RKO (cell line): ENCODE measurements around the gene DDX19B.
A peak's percentile ranks its signal among the peaks of the same experiment; 100 is the strongest.
"Not testable (repeated sequence)": the region's sequence is repeated elsewhere in the genome, so short reads cannot be mapped to it uniquely, and the experiment has no call there.

Experiments used
- DNase-seq: peaks from one replicate; pipeline ENCODE4 v3.0.0-alpha.2; 2016; ENCODE audit warnings: low spot score

Gene DDX19B

DNA sequence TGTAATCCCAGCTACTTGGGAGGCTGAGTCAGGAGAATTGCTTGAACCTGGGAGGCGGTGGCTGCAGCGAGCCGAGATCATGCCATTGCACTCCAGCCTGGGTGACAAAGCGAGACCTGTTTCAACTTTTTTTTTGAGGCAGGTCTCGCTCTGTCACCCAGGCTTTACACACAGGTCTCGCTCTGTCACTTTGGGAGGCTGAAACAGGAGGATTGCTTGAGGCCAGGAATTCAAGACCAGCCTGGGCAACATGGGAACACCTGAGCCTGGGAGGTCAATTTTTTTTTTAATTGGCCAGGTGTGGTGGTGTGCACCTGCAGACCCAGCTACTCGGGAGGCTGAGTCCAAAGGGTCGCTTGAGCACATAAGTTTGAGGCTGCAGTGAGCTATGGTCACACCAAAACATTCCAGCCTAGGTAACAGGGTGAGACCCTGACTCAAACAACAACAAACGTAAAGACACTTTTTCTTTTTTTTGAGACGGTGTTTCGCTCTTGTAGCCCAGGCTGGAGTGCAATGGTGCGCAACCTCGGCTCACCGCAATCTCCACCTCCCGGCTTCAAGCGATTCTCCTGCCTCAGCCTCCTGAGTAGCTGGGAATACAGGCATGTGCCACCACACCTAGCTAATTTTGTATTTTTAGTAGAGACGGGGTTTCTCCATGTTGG lies 11.5 kb upstream of the DDX19B start:
- DNase-seq, result not testable (repeated sequence)

- peak; percentile 100 for DNase-seq
Measured at GRCh38 chr16:70289229-70290094, 9.5 kb upstream of the DDX19B start, which contains the start of gene AARS1. AARS1 (minus strand) TSS chr16:70289506; CDS start chr16:70282763, 6,743 bp downstream.

GRCh38 chr16:70290949-70291519 lies 8.0 kb upstream of the DDX19B start:
- no peak for DNase-seq

GRCh38 chr16:70292148-70292547 lies 6.8 kb upstream of the DDX19B start:
- DNase-seq, result not testable (repeated sequence)

DNA sequence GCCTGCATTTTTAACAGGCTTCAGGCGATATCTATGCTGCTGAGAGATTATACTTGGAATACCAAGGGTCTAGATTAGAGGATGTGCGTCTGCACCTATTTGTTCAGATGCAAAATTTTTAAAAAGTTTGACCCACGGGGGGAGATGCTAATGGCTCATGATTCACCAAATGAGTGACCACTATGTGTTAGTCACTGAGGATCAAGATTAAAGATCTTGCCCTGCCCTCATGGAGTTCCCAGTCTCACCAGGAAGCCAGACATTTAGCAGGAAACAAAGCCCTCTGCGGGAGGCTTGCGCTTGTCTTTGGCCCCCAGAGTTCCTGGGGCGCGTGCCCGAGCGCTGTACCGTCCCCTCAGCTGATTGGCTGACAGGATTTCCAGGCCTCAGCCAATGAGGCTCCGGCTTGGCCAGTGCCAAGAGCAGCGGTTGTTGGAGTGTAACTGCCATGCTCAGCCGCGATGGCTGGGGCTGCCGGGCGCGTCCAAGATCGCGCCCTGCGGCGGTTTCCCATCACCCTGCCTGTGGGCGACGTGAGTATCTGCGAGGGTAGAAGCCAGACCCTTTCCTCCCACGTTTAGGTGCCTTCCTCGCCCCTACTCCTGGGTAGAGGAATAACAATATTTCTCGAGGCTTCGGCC lies 4.5 kb upstream of the DDX19B start:
- no peak for DNase-seq

DNA sequence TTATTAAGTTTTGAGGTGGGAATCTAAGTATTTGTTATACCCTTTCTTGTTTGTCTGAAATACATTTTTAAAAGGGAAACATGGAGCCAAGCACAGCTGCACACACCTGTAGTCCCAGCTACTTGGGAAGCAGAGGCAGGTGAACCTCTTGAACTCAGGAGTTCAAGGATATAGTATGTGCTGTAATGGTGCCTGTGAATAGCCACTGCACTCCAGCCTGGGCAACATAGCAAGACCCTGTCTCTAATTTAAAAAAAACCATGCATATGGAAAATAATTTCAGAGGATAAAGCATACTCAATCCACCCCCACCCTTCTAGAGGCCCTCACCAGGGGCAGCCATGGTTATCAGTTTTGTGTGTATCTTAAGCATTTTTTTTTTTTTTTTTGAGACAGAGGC lies 3.4 kb upstream of the DDX19B start:
- no peak for DNase-seq

DNA sequence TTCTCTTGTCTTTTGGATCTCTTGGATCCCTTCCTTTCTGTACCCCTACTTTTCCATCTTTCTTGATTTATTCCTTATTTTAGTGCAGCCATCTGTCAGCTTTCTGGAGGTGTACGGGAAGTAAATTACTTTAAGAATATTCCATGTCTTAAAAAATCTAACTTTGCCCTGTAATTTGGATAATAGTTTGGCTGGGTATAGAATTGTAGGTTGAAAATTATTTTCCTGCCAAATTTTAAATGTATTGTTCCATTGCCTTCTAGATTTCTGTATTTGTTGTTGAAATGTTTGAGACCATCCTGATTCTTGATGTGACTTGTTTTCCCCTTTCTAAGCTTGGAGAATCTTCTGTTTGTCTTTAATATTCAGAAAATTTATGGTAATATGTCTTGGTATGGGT lies 2.1 kb downstream of the DDX19B start:
- DNase-seq, result no peak

DNA sequence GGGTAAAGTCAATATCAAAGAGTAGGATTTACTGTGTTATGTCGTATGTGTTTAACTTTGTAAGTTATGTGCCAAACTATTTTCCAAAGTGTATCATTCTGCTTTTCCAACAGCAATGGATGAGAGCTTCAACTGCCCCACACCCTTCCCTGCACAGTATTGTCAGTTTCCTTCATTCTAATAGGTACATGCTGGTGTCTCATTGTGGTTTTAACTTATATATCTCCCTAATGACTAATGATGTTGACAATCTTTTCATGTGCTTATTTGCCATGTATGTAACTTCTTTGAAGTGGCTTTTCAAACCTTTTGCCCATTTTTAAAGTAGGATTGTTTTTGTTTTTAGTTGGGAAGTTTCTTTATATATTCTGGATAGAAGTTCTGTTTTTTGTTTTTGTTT lies 3.8 kb downstream of the DDX19B start:
- no peak for DNase-seq

GRCh38 chr16:70304892-70305448 lies 6.0 kb downstream of the DDX19B start:
- DNase-seq, result no peak

- no peak for DNase-seq
Measured at GRCh38 chr16:70306880-70307279, 7.9 kb downstream of the DDX19B start.

- DNase-seq, result not testable (repeated sequence)
Measured at GRCh38 chr16:70307726-70308125, 8.7 kb downstream of the DDX19B start.

DNA sequence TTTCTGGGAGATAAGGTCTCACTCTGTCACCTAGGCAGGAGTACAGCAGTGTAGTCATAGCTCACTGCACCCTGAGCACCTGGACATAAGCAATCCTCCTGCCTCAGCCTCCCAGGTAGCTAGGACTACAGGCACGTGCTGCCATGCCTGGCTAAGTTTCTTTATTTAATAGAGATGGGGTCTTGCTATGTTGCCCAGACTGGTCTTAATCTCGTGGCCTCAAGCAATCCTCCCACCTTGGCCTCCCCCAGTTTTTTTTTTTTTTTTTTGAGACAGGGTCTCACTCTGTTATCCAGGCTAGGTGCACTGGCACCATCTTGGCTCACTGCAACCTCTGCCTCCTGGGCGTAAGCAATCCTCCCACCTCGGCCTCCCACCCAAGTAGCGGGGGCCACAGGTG lies 21.1 kb downstream of the DDX19B start:
- DNase-seq, result no peak

- no peak for DNase-seq
Measured at GRCh38 chr16:70324998-70325747, 26.2 kb downstream of the DDX19B start.

- no peak for DNase-seq
Measured at GRCh38 chr16:70331091-70331490, 32.1 kb downstream of the DDX19B start.

DNA sequence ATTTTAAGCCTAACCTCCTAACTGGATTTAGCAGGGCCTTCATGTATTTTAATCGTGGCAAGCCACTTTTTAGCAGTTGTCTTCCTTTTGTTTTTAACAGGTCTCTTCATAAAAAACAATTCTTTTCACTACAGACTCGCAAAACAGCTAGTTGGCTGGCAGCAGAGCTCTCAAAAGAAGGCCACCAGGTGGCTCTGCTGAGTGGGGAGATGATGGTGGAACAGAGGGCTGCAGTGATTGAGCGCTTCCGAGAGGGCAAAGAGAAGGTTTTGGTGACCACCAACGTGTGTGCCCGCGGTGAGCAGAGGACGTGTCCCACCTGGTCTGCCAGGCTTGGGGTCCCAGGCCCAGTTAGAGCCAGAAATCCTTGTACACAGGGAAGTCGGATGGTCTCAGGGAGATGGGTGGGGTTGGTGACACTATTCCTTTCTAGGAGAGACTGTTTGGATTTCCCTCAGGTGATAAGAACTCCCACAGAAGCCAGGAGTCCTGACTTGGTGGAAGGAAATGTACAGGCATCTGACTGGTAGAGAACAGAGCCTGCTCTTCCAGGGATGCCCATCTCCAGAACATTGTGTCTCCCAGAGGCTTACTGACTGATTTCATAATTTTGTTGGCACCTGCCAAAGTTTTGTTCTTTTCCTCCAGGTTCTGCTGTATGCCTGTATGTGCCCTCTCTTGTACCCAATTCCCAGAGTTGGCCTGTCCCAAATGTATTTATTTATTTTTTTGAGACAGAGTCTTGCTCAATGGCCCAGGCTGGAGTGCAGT lies 32.8 kb downstream of the DDX19B start:
- no peak for DNase-seq

- not testable (repeated sequence) for DNase-seq
Measured at GRCh38 chr16:70332728-70333127, 33.7 kb downstream of the DDX19B start.

- DNase-seq, result no peak
Measured at GRCh38 chr16:70337814-70338213, 38.8 kb downstream of the DDX19B start.

DNA sequence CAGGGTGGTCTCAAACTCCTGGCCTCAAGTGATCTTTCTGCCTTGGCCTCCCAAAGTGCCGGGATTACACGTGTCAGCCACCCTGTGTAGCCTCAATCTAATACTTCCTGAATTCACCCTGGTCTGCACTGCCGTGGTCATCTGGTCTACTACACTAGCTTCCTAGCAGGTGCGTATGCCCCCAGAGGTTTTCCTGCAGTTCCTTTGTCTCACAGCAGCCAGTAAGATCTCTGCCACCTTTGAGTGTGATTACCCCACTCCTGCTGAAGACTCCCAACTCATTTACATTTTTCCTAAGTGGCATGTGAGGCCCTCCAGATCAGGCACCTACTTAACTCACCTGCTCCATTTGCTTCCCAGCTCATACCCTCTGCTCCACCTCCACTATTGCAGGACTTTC lies 42.6 kb downstream of the DDX19B start:
- no peak for DNase-seq

DNA sequence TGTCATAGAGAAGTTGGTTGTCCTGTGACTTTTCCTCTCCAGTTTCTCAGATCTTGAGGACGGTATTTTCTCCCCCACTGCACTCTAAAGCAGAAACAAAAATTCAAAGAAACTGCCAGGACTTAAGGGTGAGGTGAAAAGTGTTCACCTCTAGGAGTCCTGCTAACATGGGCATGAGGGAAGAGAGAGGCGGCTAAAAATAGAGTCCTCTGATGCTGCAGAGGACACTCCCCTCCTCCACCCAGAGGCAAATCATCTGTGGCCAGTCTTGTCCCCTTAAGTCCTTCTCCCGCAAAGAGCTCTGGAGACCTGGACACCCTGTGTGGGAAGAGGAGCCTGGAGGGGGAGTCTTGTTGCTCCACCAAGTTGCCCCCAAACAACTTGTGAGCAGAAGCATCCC lies 43.0 kb downstream of the DDX19B start:
- no peak for DNase-seq

- no peak for DNase-seq
Measured at GRCh38 chr16:70345840-70346239, 46.9 kb downstream of the DDX19B start.

- DNase-seq, result no peak
Measured at GRCh38 chr16:70348991-70349390, 50.0 kb downstream of the DDX19B start.
